Left ventricle myocardium inferior (tissue), 1 donor: ENCODE results near the gene NAB2. TPM values are rescaled to one million over a fixed set of nuclear protein-coding genes. Genes with fewer than 3 reads are reported as not detected.

Experiments used
- DNase-seq: peaks from one replicate; pipeline ENCODE4 v3.0.0-alpha.2; 2020
- H3K27ac ChIP-seq: fragments of 200-600 bp; replicated peaks from 2 replicates; pipeline ENCODE4 v1.8.0; 2021
- H3K27me3 ChIP-seq: fragments of 200-600 bp; 2 replicates; pipeline ENCODE4 v1.8.0; 2021; ENCODE audit warnings: low read depth
- H3K36me3 ChIP-seq: fragments of 200-600 bp; 2 replicates; pipeline ENCODE4 v1.8.0; 2021
- H3K4me1 ChIP-seq: fragments of 200-600 bp; 2 replicates; pipeline ENCODE4 v1.8.0; 2021
- H3K4me3 ChIP-seq: fragments of 200-600 bp; 2 replicates; pipeline ENCODE4 v1.8.0; 2021; ENCODE audit warnings: mild to moderate bottlenecking, moderate library complexity
- H3K9me3 ChIP-seq: fragments of 200-600 bp; replicated peaks from 2 replicates; pipeline ENCODE4 v1.8.0; 2021
- CTCF ChIP-seq: fragments of 200-600 bp; IDR thresholded peaks from 2 replicates; pipeline ENCODE4 v1.8.0; 2021; ENCODE audit warnings: antibody characterized with exemption, mild to moderate bottlenecking, borderline replicate concordance
- intact Hi-C: fragments of 100-400 bp; cut with micrococcal nuclease; formaldehyde crosslinking; loops from one replicate; pipeline ENCODE4 v1.11.0; 2022
- total RNA-seq: library from RNA; stranded (reverse); fragmentation: NEBNext Ultra II Directional; extraction: Animal tissue kit (Norgen Biotek cat#: 25700); gene quantifications from one replicate; pipeline ENCODE4 v1.2.1, GENCODE V29; 2021
- donor health status: DM: no; HTN: yes; CAD: no; lungs with severe emphysema.

The NAB2 gene
- total RNA-seq, 1 donor from 2014 or later = 10.1 TPM

GRCh38 chr12:57141249-57141648 is 52.3 kb downstream of the NAB2 start:
- DNase-seq = no peak

GRCh38 chr12:57142121-57142520 is 53.2 kb downstream of the NAB2 start:
- no peaks in the 10 kb centered on the region for H3K27me3 ChIP-seq
- intact Hi-C loops = no loop called here
- H3K9me3 ChIP-seq = no peaks in the 10 kb centered on the region
- no peak for TF ChIP-seq CTCF
- no peak overlapping the region for H3K4me3 ChIP-seq
- peaks cover 96% of the 10 kb centered on the region for H3K4me1 ChIP-seq
- H3K27ac ChIP-seq = peak overlapping the region; percentile 99
- H3K36me3 ChIP-seq = peaks cover 76% of the 10 kb centered on the region
- DNase-seq = no peak

More at GRCh38 chr12:57141249-57141648, 52.3 kb downstream of the NAB2 start:
- peaks cover 96% of the 10 kb centered on the region for H3K4me1 ChIP-seq
- H3K27ac ChIP-seq = peak overlapping the region; percentile 99
- no peak for TF ChIP-seq CTCF
- H3K36me3 ChIP-seq = peaks cover 69% of the 10 kb centered on the region
- H3K9me3 ChIP-seq = no peaks in the 10 kb centered on the region
- intact Hi-C loops = no loop called here
- H3K4me3 ChIP-seq = no peak overlapping the region
- no peaks in the 10 kb centered on the region for H3K27me3 ChIP-seq

- no peak for DNase-seq
- Histone ChIP-seq H3K4me3 (no peak overlapping the region), H3K27ac (peak overlapping the region; percentile 99), H3K36me3 (peaks cover 76% of the 10 kb centered on the region), H3K4me1 (peaks cover 96% of the 10 kb centered on the region), H3K9me3 (no peaks in the 10 kb centered on the region), H3K27me3 (no peaks in the 10 kb centered on the region)
- intact Hi-C loops = no loop called here
- TF ChIP-seq CTCF = no peak
These were observed 53.8 kb downstream of the NAB2 start for GRCh38 chr12:57142727-57143126.

GRCh38 chr12:57143454-57143853 is 54.5 kb downstream of the NAB2 start:
- Histone ChIP-seq H3K4me3 (no peak overlapping the region), H3K9me3 (no peaks in the 10 kb centered on the region), H3K27me3 (no peaks in the 10 kb centered on the region), H3K36me3 (peaks cover 76% of the 10 kb centered on the region), H3K27ac (peak overlapping the region; percentile 99), H3K4me1 (peaks cover 96% of the 10 kb centered on the region)
- TF ChIP-seq CTCF = no peak
- intact Hi-C loops = no loop called here
- no peak for DNase-seq

Other genes with a start within 250 kb of the NAB2 start
- gene SDR9C7, start 154.7 kb upstream of the NAB2 start, total RNA-seq = not detected
- 0.19 TPM for gene RDH16, start 131.5 kb upstream of the NAB2 start, total RNA-seq
- 2.7 TPM for gene ZBTB39, start 82.6 kb upstream of the NAB2 start, total RNA-seq
- gene TAC3, start 72.6 kb upstream of the NAB2 start, total RNA-seq = not detected
- gene MYO1A, start 39.0 kb upstream of the NAB2 start, total RNA-seq = not detected
- 3.3 TPM for gene NEMP1, start 10.3 kb upstream of the NAB2 start, total RNA-seq
- gene STAT6, start 22.2 kb downstream of the NAB2 start, total RNA-seq = 46.2 TPM
- 61.0 TPM for gene LRP1, start 39.4 kb downstream of the NAB2 start, total RNA-seq
- gene LRP1-AS, start 58.5 kb downstream of the NAB2 start, total RNA-seq = not detected
- 0.44 TPM for gene NXPH4, start 127.7 kb downstream of the NAB2 start, total RNA-seq
- gene SHMT2, start 140.6 kb downstream of the NAB2 start, total RNA-seq = 22.9 TPM
- 0.69 TPM for gene STAC3, start 162.1 kb downstream of the NAB2 start, total RNA-seq